AG10803 (cell line): Measurements from ENCODE around the gene MYO16.

ENCODE experiments used
- DNase-seq: peaks from one replicate; pipeline ENCODE4 v3.0.0; 2010; ENCODE audit warnings: low read depth
- H3K4me3 ChIP-seq: 2 replicates; pipeline ENCODE4 v1.5.1; 2011; ENCODE audit warnings: mild to moderate bottlenecking, low read length, control low read depth
- TF ChIP-seq, protein P1 (sequence below): conservative IDR thresholded peaks from 2 replicates; pipeline ENCODE4 v1.5.1; 2011; ENCODE audit warnings: mild to moderate bottlenecking, low read length, control low read depth, inconsistent platforms

The MYO16 gene

DNA sequence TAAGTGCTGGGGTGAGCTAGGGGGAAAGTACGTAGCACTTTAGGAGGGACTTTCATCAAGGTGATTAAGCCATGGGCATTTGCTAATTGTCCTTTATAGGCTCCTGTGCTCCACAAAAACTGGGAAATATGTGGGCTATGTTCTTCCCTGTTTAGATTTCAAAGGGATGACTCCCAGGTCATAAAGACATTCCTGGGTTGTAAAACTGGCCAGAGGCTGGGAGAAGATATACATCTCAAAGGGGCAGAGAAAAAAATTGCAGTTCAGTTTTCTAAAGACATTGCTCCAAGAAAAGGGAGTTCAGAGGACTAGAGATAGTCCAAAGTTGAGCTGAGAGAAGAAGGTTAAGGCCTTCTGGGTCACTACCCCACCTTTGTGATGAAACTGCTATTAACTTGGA lies 204.8 kb downstream of the MYO16 start:
- no peak overlapping the region for H3K4me3 ChIP-seq
- TF ChIP-seq, protein P1, sequence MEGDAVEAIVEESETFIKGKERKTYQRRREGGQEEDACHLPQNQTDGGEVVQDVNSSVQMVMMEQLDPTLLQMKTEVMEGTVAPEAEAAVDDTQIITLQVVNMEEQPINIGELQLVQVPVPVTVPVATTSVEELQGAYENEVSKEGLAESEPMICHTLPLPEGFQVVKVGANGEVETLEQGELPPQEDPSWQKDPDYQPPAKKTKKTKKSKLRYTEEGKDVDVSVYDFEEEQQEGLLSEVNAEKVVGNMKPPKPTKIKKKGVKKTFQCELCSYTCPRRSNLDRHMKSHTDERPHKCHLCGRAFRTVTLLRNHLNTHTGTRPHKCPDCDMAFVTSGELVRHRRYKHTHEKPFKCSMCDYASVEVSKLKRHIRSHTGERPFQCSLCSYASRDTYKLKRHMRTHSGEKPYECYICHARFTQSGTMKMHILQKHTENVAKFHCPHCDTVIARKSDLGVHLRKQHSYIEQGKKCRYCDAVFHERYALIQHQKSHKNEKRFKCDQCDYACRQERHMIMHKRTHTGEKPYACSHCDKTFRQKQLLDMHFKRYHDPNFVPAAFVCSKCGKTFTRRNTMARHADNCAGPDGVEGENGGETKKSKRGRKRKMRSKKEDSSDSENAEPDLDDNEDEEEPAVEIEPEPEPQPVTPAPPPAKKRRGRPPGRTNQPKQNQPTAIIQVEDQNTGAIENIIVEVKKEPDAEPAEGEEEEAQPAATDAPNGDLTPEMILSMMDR = no peak
- DNase-seq = no peak

DNA sequence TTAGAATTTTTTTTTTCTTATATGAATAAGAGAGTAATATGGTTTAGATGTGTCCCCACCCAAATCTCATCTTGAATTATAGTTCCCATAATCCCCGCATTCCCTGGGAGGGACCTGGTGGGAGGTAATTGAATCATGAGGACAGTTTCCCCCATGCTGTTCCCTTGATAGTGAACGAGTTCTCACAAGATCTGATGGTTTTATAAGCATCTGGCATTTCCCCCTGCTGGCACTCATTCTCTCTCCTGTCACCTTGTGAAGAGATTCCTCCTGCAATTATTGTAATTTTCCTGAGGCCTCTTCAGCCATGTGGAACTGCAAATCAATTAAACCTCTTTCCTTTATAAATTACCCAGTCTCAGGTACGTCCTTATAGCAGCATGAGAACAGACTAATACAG lies 205.7 kb downstream of the MYO16 start:
- no peak overlapping the region for H3K4me3 ChIP-seq
- TF ChIP-seq, protein P1 = no peak
- DNase-seq = no peak

DNA sequence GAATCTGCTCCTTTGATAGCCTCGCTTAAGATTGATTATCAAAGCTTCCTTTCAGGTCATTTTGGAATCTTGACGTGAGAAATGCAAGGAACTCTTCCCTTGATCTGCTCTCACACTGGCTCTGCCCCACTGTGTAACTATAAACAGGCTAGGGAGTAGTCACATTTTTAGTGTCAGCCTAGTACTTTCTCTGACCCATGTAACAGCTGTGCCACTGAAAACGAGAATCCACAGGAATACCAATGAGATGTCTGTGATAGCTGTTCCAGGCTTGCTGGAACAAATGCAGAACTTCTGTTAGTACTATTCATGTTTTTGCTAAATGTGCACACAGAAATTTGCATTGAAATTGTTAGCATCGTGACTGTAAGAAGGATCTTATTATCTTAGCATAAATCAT lies 221.3 kb downstream of the MYO16 start:
- DNase-seq = no peak
- H3K4me3 ChIP-seq = no peak overlapping the region
- TF ChIP-seq, protein P1 = no peak

DNA sequence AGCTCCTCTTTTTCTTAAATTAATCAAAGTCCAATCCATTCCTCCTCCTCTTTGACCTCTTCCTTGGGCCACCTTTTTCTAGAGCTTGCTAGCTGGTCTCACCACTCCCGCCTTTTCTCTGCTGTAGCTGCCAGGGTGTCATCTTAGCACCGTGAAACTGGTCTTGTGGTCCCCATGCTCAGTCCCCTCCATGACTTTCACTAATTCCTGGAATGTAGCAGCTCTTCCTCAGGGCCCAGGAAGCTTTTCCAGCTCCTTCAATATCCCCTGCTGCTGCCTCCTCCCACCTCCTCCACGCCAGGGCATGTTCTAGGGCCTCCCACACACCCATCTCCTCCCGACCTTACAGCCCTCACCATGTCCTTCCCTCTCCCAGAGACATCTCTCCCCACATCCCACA lies 222.2 kb downstream of the MYO16 start:
- no peak for DNase-seq
- no peak overlapping the region for H3K4me3 ChIP-seq

DNA sequence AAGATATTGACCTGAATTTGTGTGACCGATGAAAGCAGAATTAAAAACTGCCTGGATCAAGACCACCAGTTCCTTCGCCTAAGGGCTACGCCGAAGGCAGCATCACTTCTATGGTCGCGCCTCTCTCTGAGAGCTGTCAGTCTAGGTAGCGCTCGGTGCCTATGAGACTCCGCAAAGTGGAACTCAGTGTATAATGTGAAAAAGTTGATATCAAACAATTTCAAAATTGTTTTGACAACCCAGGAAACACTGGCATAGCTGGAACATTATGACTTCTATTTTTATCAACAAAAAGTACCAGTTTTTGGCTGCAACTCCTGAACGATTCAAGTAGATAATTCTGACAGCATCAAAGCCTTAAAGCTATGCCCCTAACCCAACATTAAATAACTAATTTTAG lies 223.6 kb downstream of the MYO16 start:
- DNase-seq = no peak
- TF ChIP-seq, protein P1 = no peak
- no peak overlapping the region for H3K4me3 ChIP-seq

More for the DNA sequence above, 222.2 kb downstream of the MYO16 start:
- TF ChIP-seq, protein P1 = no peak

DNA sequence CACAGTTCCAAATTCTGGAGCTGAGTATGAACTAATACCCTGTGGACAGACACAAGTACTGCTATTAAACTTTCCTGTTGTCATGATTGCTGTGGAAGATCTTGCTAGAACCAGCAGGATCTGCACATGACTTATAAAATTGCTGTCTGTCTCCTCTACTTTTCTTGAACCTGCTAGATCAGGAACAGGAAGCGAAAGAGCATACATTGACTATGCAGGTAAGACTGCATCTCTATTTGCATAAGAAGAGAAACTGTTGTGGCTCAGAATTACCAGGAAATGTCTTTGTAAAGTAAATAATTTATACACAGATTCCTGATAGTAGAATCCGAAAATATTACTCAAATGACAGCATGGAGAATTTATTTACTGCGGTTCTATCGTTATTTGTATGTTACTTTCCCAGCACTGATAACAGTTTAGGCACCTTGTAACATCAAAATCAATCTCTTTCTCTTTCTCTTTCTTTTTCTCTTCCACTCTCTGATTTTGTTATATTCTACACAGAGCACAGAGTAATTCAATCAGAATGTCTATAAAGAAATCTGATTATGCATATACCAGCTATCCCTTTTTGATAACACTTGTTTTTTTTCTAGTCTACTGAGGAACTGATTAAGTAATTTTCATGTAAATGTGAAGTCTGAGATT lies 226.5 kb downstream of the MYO16 start:
- TF ChIP-seq, protein P1 = no peak
- H3K4me3 ChIP-seq = no peak overlapping the region
- no peak for DNase-seq

DNA sequence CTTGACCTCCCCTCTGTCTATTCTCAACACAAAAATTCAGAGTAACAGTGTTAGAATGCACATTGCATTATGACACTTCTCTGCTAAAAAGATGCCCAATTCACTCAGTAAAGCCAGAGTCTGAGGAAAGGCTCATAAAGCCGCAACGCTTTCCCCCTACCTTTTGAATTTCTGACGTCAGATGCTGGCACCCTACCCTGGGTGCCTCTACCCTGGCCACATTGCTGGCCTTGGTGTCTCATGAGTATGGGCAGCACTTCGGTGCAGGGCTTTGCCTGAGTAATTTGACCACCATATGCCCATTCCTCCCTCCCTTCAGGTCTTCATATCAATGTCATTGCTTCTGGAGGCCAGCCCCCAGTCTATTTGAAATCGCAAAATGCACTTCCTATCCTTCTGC lies 229.3 kb downstream of the MYO16 start:
- H3K4me3 ChIP-seq = no peak overlapping the region
- DNase-seq = no peak
- TF ChIP-seq, protein P1 = no peak
